Peyer's patch (tissue), 4 donors: ENCODE measurements around the gene FAM72D. TPM values are rescaled to one million over a fixed set of nuclear protein-coding genes. Genes with fewer than 3 reads are reported as not detected.
"Not testable (repeated sequence)": the region's sequence is repeated elsewhere in the genome, so short reads cannot be mapped to it uniquely, and the experiment has no call there.

Experiments
- DNase-seq, 3 donors: peaks; one replicate each; pipeline ENCODE4 v3.0.0-alpha.2; 2017 to 2019
- H3K27ac ChIP-seq, 4 donors: fragments of 200-600 bp; sonication (generic); one replicate each; pipeline ENCODE4 v1.5.1; 2016 to 2019
- H3K27me3 ChIP-seq, 2 donors: fragments of 200-600 bp; sonication (generic); one replicate each; pipeline ENCODE4 v1.5.1; 2019
- H3K36me3 ChIP-seq, 3 donors: fragments of 200-600 bp; sonication (generic); one replicate each; pipeline ENCODE4 v1.5.1; 2016 to 2019
- H3K4me1 ChIP-seq, 4 donors: fragments of 200-600 bp; sonication (generic); one replicate each; pipeline ENCODE4 v1.5.1; 2016 to 2019
- H3K4me3 ChIP-seq, 4 donors: fragments of 200-600 bp; sonication (generic); 1 replicate in 3 of 4; 2 replicates in 1 of 4; pipeline ENCODE4 v1.5.1; 2016 to 2019; ENCODE audit warnings: mild to moderate bottlenecking in 1 of 4
- H3K9me3 ChIP-seq, 4 donors: fragments of 200-600 bp; sonication (generic); one replicate each; pipeline ENCODE4 v1.5.1; 2016 to 2019; ENCODE audit warnings: mild to moderate bottlenecking in 1 of 4
- total RNA-seq, 4 donors: library from RNA; depleted of rRNA; stranded (reverse); fragments of >200 nt; gene quantifications; one replicate each; pipeline ENCODE4 v1.1.0, GENCODE V29; 2016

The FAM72D gene
- 1 to 10 TPM in 1 of 4 donors, not detected in 3; 1.2 TPM for total RNA-seq

GRCh38 chr1:145095284-145096057 is at the start of gene FAM72D, which contains the start of gene SRGAP2B:
Gene FAM72D (plus strand): TSS chr1:145095974. CDS start chr1:145096848, 874 bp downstream.
Gene SRGAP2B (minus strand): TSS chr1:145095328. CDS start chr1:145092901, 2,427 bp downstream.
- not testable (repeated sequence) for DNase-seq, H3K27me3 ChIP-seq, H3K9me3 ChIP-seq, H3K36me3 ChIP-seq, H3K4me1 ChIP-seq
- H3K4me3 ChIP-seq = peak within 1 kb of the TSS; percentile 38 to 51 (median 42)
- peak within 1 kb of the TSS in 3 of 4 donors; percentile 57 to 67 (median 66) for H3K27ac ChIP-seq

DNA sequence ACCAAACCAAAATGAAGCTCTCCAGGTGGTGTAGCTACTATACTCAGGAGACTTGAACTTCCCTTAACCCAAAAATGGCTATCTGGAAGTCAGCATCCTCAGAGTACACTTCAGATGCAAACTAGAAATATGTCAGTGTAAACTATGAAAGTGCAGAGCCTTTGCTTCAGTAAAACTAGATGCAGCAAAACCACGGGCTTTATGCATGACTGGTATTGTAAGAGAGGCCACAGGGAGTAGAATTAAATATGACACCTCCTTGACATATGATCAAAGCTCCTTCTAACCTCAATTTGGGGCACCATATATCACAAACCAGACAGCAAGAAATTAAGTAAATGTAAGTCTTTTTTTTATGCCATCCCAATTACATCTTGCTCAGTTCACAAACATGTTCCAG is 48.2 kb upstream of the FAM72D start:
- not testable (repeated sequence) for H3K36me3 ChIP-seq, H3K9me3 ChIP-seq, DNase-seq, H3K4me3 ChIP-seq, H3K27ac ChIP-seq, H3K4me1 ChIP-seq, H3K27me3 ChIP-seq

GRCh38 chr1:145048181-145048856 is 47.5 kb upstream of the FAM72D start:
- H3K4me3 ChIP-seq, H3K27ac ChIP-seq, H3K9me3 ChIP-seq, H3K27me3 ChIP-seq, DNase-seq, H3K4me1 ChIP-seq, H3K36me3 ChIP-seq: not testable (repeated sequence)

GRCh38 chr1:145052019-145052776 is 43.6 kb upstream of the FAM72D start:
- not testable (repeated sequence) for H3K4me3 ChIP-seq, H3K27me3 ChIP-seq, DNase-seq, H3K9me3 ChIP-seq, H3K4me1 ChIP-seq, H3K27ac ChIP-seq, H3K36me3 ChIP-seq

DNA sequence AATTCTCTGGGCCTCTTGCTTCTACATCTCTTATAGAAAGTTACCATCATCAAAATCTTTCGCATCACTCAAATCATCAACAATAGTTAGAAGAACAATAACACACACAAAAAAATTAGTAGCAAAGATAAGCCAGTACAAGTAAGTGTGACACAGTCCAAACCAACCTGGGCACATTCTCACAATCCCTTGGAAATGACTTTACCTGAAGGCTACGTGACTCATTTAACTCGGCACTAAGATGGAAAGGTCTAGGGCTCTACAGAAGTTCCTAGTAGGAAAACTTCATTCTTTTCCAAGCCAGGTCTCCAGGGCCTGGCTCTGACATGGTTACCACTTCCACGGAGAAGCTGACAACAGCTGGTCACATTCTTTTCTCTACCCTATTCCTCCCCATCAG is 42.3 kb upstream of the FAM72D start:
- H3K27ac ChIP-seq, DNase-seq, H3K4me1 ChIP-seq, H3K36me3 ChIP-seq, H3K4me3 ChIP-seq, H3K9me3 ChIP-seq, H3K27me3 ChIP-seq: not testable (repeated sequence)

DNA sequence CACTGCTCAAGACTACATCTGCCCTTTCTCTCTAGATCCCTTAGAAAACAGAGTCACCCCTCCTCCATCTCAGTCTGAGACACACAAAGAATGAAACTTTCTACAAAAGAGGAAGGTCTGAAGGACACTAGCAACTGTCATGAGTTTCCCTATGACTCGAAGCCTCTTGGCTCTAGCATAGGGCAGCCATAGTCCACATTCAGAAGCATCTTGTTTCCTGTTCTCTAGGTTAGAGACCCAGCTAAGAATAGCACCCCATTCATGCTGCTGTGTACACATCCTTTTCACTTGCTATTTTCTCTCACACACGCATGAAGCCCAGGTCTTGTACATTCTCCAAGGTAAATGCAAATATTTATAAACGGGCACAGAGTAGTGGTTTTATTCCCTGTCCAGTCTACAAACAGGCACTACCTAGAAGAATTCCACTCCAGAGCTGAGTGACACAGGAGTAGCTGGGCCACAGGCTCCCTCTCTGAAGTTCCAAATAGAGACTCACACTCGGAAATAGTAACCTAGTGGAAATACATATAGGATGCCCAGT is 40.5 kb upstream of the FAM72D start:
- not testable (repeated sequence) for H3K27me3 ChIP-seq, H3K36me3 ChIP-seq, H3K4me3 ChIP-seq, DNase-seq, H3K4me1 ChIP-seq, H3K9me3 ChIP-seq, H3K27ac ChIP-seq

GRCh38 chr1:145058184-145058583 is 37.6 kb upstream of the FAM72D start:
- H3K36me3 ChIP-seq, H3K27me3 ChIP-seq, H3K4me1 ChIP-seq: not testable (repeated sequence)

GRCh38 chr1:145063285-145063684 is 32.5 kb upstream of the FAM72D start:
- not testable (repeated sequence) for H3K9me3 ChIP-seq, H3K4me3 ChIP-seq, H3K4me1 ChIP-seq, H3K36me3 ChIP-seq, H3K27me3 ChIP-seq, H3K27ac ChIP-seq, DNase-seq

More at GRCh38 chr1:145058184-145058583, 37.6 kb upstream of the FAM72D start:
- not testable (repeated sequence) for H3K27ac ChIP-seq, DNase-seq, H3K4me3 ChIP-seq, H3K9me3 ChIP-seq

GRCh38 chr1:145063941-145064648 is 31.7 kb upstream of the FAM72D start:
- H3K9me3 ChIP-seq, H3K36me3 ChIP-seq, H3K27ac ChIP-seq, H3K27me3 ChIP-seq, H3K4me3 ChIP-seq, DNase-seq, H3K4me1 ChIP-seq: not testable (repeated sequence)

DNA sequence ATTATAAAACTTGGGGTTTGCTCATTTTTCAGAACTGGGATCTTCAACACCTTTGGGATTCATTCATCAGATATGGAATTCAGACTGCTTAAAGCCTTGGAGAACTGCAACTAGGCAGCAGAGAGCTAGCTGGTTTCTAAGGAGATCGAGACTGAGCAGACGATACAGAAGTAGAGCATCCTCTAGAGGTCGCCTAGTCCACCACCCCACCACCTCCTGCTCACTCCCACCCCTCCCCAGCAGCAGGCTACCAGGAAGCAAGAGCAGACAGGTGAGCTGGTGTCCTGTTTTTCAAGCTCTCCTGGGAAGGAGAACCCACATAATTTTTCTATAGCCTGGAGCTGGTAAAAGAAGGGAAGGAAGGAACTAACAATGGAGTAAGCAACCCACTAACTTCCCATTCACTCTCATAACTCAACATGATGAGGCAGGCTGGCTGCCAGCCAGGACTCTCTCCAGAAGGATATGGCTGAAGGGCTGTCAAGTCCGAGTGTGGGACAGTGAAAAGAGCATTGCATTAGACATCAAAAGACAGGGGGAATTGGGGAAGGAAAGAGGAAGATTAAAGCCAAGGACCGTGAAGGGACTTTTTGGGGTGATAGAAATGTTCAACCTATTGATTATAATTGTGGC is 30.5 kb upstream of the FAM72D start:
- not testable (repeated sequence) for H3K9me3 ChIP-seq, H3K27me3 ChIP-seq, H3K4me1 ChIP-seq, H3K36me3 ChIP-seq, H3K27ac ChIP-seq, DNase-seq, H3K4me3 ChIP-seq

GRCh38 chr1:145066486-145066885 is 29.3 kb upstream of the FAM72D start:
- not testable (repeated sequence) for H3K27me3 ChIP-seq, H3K36me3 ChIP-seq, DNase-seq, H3K4me3 ChIP-seq, H3K9me3 ChIP-seq, H3K4me1 ChIP-seq, H3K27ac ChIP-seq

DNA sequence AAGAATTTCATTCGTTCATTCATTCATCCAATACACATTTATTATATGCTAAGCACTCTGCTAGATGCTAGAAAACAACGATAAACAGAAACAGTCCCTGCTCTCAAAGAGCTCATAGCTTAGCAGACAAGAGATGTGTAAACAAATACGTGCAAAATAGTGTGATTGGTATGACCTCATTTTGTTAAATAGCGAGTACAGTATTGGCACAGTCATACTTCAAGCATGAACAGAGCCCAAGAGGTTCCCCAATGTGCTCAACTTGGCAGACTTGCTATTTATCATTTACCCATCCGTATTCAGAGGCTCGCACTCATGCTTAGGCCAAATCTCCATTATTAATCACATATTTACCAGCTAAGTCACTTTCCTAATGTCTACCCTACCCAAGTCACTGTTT is 24.2 kb upstream of the FAM72D start:
- H3K36me3 ChIP-seq, H3K9me3 ChIP-seq, H3K4me3 ChIP-seq, H3K27me3 ChIP-seq, H3K27ac ChIP-seq, H3K4me1 ChIP-seq, DNase-seq: not testable (repeated sequence)

DNA sequence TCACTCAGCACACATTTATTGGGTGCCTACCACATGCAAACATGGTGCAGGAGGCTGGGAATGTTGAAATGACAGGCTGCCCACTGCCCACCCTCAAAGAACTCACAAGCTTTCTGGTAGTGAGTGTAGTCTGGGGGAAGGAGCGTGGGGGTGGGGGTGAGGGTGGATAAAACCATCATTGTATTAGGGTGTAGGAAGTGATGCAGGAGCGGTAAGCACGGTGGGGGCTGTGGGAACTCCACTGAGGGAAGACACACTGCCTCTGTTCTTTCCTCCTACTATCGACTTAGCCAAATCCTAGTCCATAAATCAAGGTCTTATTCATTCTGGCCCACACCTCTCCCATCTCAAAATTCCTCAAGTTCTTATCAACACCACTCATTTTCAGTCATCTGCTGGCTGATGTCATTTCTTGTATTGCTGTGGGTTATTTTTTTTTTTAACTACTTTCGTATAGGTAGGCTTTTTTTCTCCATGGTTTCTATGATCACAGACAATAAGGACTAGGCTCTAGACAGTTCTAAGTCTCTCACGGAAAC is 21.7 kb upstream of the FAM72D start:
- H3K27me3 ChIP-seq, H3K4me1 ChIP-seq, DNase-seq, H3K9me3 ChIP-seq, H3K36me3 ChIP-seq, H3K27ac ChIP-seq, H3K4me3 ChIP-seq: not testable (repeated sequence)

GRCh38 chr1:145076877-145077276 is 18.9 kb upstream of the FAM72D start:
- not testable (repeated sequence) for H3K27me3 ChIP-seq, H3K4me1 ChIP-seq, H3K9me3 ChIP-seq, H3K27ac ChIP-seq, DNase-seq, H3K36me3 ChIP-seq, H3K4me3 ChIP-seq
